ENCODE measurements around the gene ADGRA1.

DNA sequence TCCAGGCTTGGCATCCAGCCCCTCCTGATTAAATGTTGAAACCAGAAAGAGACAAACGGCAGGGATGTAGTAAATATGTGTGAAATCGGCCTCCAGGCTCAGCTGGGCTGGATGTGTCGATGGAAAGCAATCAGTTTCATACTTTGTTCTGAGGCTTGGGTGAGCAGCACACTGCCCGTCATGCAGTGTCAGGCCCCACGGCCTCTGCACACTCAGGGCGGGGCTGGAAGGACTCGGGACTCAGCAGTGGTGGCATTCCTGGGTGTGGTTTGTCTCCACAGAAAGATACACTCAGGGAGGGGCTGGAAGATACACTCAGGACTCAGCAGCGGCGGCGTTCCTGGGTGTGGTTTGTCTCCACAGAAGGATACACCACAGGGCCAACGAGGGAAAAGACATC lies 22.0 kb downstream of the ADGRA1 start:
- TF ChIP-seq PAX5 (IDR thresholded peaks at IDR 0.05; ENCODE audit: insufficient read depth, low read length, severe bottlenecking) = no peak
- no peak for TF ChIP-seq POLR2AphosphoS5 (IDR thresholded peaks at IDR 0.05; ENCODE audit: low read depth, low read length)
